ENCODE results near the gene SLAIN2.

Gene SLAIN2

DNA sequence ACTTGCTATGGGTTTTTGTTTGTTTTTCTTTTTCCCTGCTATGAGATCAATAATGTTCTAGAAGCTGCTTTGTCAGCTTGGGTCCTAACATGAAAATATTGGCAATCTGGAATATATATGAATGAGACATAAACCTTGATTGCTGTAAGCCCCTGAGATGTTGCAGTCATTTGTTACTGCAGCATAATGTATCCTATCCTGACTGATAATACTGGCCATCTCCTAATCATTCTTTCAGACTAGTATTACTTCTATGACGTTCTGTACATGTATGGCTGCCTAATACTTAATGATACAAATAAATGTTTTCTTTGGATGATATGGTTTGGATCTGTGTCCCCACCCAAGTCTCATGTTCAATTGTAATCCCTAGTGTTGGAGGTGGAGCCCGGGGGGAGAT lies 19.3 kb upstream of the SLAIN2 start:
- H3K4me3 ChIP-seq (ENCODE audit: low read depth, low read length): no peak overlapping the region
- no peak for DNase-seq (ENCODE audit: low read depth)
- TF ChIP-seq CTCF (IDR thresholded peaks at IDR 0.05; ENCODE audit: low read depth, low read length, missing control alignments): no peak

- TF ChIP-seq CTCF (IDR thresholded peaks at IDR 0.05; ENCODE audit: low read depth, low read length, missing control alignments): no peak
- H3K4me3 ChIP-seq (ENCODE audit: low read depth, low read length): no peak overlapping the region
- DNase-seq (ENCODE audit: low read depth): no peak
Observed at GRCh38 chr4:48324281-48324680, 17.0 kb upstream of the SLAIN2 start.

DNA sequence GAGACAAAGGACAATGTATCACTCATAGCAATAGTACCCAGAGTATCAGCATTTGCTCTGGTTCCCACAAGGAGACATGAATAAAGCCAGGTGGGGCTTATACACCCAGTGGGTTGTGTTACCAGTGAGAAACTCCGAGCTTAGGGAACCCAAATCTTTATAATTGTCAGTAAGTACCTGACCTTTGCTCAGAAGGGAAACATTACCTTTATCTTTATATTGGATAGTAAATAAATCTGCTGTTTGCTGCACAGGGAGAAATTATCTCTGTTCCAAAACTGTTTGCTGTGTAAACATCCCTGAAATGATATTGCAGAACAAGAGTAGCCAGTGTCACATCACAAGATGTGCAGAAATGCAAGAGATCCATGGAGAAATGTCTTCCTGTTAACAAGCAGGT lies 12.1 kb upstream of the SLAIN2 start:
- DNase-seq (ENCODE audit: low read depth): no peak
- no peak for TF ChIP-seq CTCF (IDR thresholded peaks at IDR 0.05; ENCODE audit: low read depth, low read length, missing control alignments)
- no peak overlapping the region for H3K4me3 ChIP-seq (ENCODE audit: low read depth, low read length)

DNA sequence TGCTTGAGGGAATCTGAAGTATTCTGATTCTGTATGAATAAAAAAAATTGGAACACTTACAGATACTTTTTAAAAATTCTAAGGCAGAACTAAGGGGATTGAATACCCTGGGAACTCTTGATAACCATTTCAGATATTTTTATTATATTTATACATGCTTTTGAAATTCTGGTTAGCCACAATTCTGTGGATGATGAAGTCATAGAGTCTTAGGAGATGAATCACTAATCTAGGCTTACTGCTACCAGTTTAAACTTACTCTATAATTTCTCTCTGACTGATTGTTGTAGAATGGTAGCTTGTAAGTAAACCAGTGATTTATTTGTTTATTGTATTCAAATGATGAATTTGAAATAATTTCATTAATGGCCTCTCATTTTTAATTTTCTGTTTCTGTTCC lies 11.4 kb upstream of the SLAIN2 start:
- H3K4me3 ChIP-seq (ENCODE audit: low read depth, low read length): no peak overlapping the region
- no peak for DNase-seq (ENCODE audit: low read depth)
- no peak for TF ChIP-seq CTCF (IDR thresholded peaks at IDR 0.05; ENCODE audit: low read depth, low read length, missing control alignments)

GRCh38 chr4:48331577-48332330 lies 9.6 kb upstream of the SLAIN2 start:
- H3K4me3 ChIP-seq (ENCODE audit: low read depth, low read length): no peak overlapping the region
- no peak for TF ChIP-seq CTCF (IDR thresholded peaks at IDR 0.05; ENCODE audit: low read depth, low read length, missing control alignments)
- no peak for DNase-seq (ENCODE audit: low read depth)

- no peak for TF ChIP-seq CTCF (IDR thresholded peaks at IDR 0.05; ENCODE audit: low read depth, low read length, missing control alignments)
Observed at GRCh38 chr4:48332661-48333060, 8.7 kb upstream of the SLAIN2 start.

GRCh38 chr4:48333587-48333986 lies 7.7 kb upstream of the SLAIN2 start:
- no peak for DNase-seq (ENCODE audit: low read depth)
- H3K4me3 ChIP-seq (ENCODE audit: low read depth, low read length): no peak overlapping the region
- no peak for TF ChIP-seq CTCF (IDR thresholded peaks at IDR 0.05; ENCODE audit: low read depth, low read length, missing control alignments)

More at GRCh38 chr4:48332661-48333060, 8.7 kb upstream of the SLAIN2 start:
- no peak for DNase-seq (ENCODE audit: low read depth)
- no peak overlapping the region for H3K4me3 ChIP-seq (ENCODE audit: low read depth, low read length)
